AG04450 (cell line): ENCODE measurements around the gene USH1C. TPM values are rescaled to one million over a fixed set of nuclear protein-coding genes. Genes with fewer than 3 reads are reported as not detected.

ENCODE experiments used
- CTCF ChIA-PET: fragments of 300-600, 350-600 bp; formaldehyde crosslinking; extraction: SDS; loops from one replicate; lab custom pipeline; 2022; ENCODE audit warnings: antibody characterized with exemption, inconsistent platforms; lab: Charles Lee
- POLR2A ChIA-PET: fragments of 350-600 bp; formaldehyde crosslinking; extraction: SDS; loops from one replicate; lab custom pipeline; 2021; ENCODE audit warnings: antibody characterized with exemption, inconsistent platforms; lab: Yijun Ruan, JAX
- DNase-seq: peaks from one replicate; pipeline ENCODE4 v3.0.0-alpha.2; 2011; ENCODE audit warnings: low read depth, low spot score
- H3K27ac ChIP-seq: one replicate; pipeline ENCODE4 v1.5.1; 2012; ENCODE audit warnings: low read depth, low read length, control low read depth
- H3K27me3 ChIP-seq: one replicate; pipeline ENCODE4 v1.6.0; 2012; ENCODE audit warnings: low read length; ENCODE audit not compliant: control insufficient read depth, insufficient read depth
- H3K4me3 ChIP-seq: 2 replicates; pipeline ENCODE4 v1.5.1; 2011; ENCODE audit warnings: mild to moderate bottlenecking, low read depth, low read length, control low read depth
- H3K9me3 ChIP-seq: 2 replicates; pipeline ENCODE4 v1.5.1; 2012; ENCODE audit warnings: low read length; ENCODE audit not compliant: control insufficient read depth, insufficient read depth
- CTCF ChIP-seq: IDR thresholded peaks from 2 replicates; pipeline ENCODE4 v1.5.1; 2011; ENCODE audit warnings: low read depth, low read length, control low read depth, inconsistent platforms
- polyA plus RNA-seq: library from polyadenylated mRNA; depleted of rRNA; stranded (reverse); fragments of >200 nt; gene quantifications from 2 replicates; pipeline ENCODE4 v1.2.3, GENCODE V29; 2011

Gene USH1C
- polyA plus RNA-seq, 1 experiment, result not detected

- H3K4me3 ChIP-seq, result no peak overlapping the region
- no peak overlapping the region for H3K27ac ChIP-seq
- POLR2A ChIA-PET, result no interaction called here
- CTCF ChIA-PET, result interaction anchor here (1.6 kb wide), 1 partner anchor 106 kb away, joined by 3 read pairs; no protein-coding TSS in a partner anchor
- H3K9me3 ChIP-seq, result no peaks in the 10 kb centered on the region
- DNase-seq, result no peak
- no peaks in the 10 kb centered on the region for H3K27me3 ChIP-seq
- no peak for TF ChIP-seq CTCF
These were observed 53.3 kb downstream of the USH1C start for GRCh38 chr11:17490938-17491337.

- ChIA-PET CTCF (no interaction called here), POLR2A (no interaction called here)
- Histone ChIP-seq H3K27ac (no peak overlapping the region), H3K27me3 (no peaks in the 10 kb centered on the region), H3K4me3 (no peak overlapping the region), H3K9me3 (no peaks in the 10 kb centered on the region)
- no peak for DNase-seq
- TF ChIP-seq CTCF, result no peak
These were observed 54.0 kb downstream of the USH1C start for GRCh38 chr11:17490232-17490631.

- Histone ChIP-seq H3K9me3 (no peaks in the 10 kb centered on the region), H3K27me3 (no peaks in the 10 kb centered on the region), H3K27ac (no peak overlapping the region), H3K4me3 (no peak overlapping the region)
- POLR2A ChIA-PET, result no interaction called here
- CTCF ChIA-PET, result no interaction called here
- no peak for DNase-seq
- TF ChIP-seq CTCF, result no peak
These were observed 54.5 kb downstream of the USH1C start for GRCh38 chr11:17489751-17490150.

- no peak overlapping the region for H3K4me3 ChIP-seq
- TF ChIP-seq CTCF, result no peak
- no peaks in the 10 kb centered on the region for H3K9me3 ChIP-seq
- no peak for DNase-seq
- ChIA-PET POLR2A (no interaction called here), CTCF (interaction anchor here (0.6 kb wide), 1 partner anchor 216 kb away, joined by 6 read pairs; no protein-coding TSS in a partner anchor)
- no peak overlapping the region for H3K27ac ChIP-seq
- no peaks in the 10 kb centered on the region for H3K27me3 ChIP-seq
These were observed 55.7 kb downstream of the USH1C start for GRCh38 chr11:17488563-17488962.

GRCh38 chr11:17486646-17487045 lies 57.6 kb downstream of the USH1C start:
- no peak overlapping the region for H3K27ac ChIP-seq
- ChIA-PET CTCF (no interaction called here), POLR2A (no interaction called here)
- H3K27me3 ChIP-seq, result peaks cover 2% of the 10 kb centered on the region
- DNase-seq, result no peak
- no peak for TF ChIP-seq CTCF
- H3K4me3 ChIP-seq, result no peak overlapping the region
- no peaks in the 10 kb centered on the region for H3K9me3 ChIP-seq
